GM10248 (cell line): ENCODE data around the gene CCDC86.
A peak's percentile ranks its signal among the peaks of the same experiment; 100 is the strongest.

Experiments used
- CTCF ChIA-PET: fragments of 300-600 bp; sonication (Branson Sonifier 250); formaldehyde crosslinking; extraction: SDS; loops from one replicate; lab custom pipeline; 2021; ENCODE audit warnings: antibody characterized with exemption; lab: Yijun Ruan, JAX
- POLR2A ChIA-PET: fragments of 350-650 bp; sonication (Branson Sonifier 250); formaldehyde crosslinking; extraction: SDS; loops from one replicate; lab custom pipeline; 2020; ENCODE audit warnings: antibody characterized with exemption; lab: Yijun Ruan, JAX
- DNase-seq: peaks from one replicate; pipeline ENCODE4 v3.0.0; 2012; ENCODE audit errors: extremely low spot score
- TF ChIP-seq, protein P1 (sequence below): IDR thresholded peaks from 2 replicates; pipeline ENCODE4 v1.5.1; 2012; ENCODE audit warnings: mild to moderate bottlenecking, low read depth; ENCODE audit errors: extremely low read depth, missing control alignments, control extremely low read depth

CCDC86 gene

DNA sequence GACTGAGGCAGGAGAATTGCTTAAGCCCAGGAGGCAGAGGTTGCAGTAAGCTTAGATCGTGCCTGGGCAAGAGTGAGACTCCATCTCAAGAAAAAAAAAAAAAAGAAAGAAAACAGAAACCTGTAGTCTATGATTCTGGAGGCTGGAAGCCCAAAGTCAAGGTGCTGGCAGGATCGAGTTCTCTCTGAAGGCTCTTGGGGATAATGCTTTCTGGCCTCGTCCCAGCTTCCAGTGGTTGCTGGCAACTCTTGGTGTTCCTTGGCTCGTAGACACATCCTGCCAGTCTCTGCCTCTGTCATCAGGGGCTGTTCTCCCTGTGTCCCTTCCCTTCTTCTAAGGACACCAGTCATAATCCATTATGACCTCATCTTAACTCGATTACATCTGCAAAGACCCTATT lies 16.8 kb upstream of the CCDC86 start:
- POLR2A ChIA-PET, result interaction anchor here (0.7 kb wide), 1 partner anchor 74 kb away, joined by 4 read pairs; no protein-coding TSS in a partner anchor
- TF ChIP-seq, protein P1, sequence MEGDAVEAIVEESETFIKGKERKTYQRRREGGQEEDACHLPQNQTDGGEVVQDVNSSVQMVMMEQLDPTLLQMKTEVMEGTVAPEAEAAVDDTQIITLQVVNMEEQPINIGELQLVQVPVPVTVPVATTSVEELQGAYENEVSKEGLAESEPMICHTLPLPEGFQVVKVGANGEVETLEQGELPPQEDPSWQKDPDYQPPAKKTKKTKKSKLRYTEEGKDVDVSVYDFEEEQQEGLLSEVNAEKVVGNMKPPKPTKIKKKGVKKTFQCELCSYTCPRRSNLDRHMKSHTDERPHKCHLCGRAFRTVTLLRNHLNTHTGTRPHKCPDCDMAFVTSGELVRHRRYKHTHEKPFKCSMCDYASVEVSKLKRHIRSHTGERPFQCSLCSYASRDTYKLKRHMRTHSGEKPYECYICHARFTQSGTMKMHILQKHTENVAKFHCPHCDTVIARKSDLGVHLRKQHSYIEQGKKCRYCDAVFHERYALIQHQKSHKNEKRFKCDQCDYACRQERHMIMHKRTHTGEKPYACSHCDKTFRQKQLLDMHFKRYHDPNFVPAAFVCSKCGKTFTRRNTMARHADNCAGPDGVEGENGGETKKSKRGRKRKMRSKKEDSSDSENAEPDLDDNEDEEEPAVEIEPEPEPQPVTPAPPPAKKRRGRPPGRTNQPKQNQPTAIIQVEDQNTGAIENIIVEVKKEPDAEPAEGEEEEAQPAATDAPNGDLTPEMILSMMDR, result no peak
- CTCF ChIA-PET, result interaction anchor here (0.8 to 1.3 kb wide), 5 partner anchors 9 to 304 kb away, joined by 3 to 4 read pairs (median 3); no protein-coding TSS in a partner anchor
- no peak for DNase-seq

DNA sequence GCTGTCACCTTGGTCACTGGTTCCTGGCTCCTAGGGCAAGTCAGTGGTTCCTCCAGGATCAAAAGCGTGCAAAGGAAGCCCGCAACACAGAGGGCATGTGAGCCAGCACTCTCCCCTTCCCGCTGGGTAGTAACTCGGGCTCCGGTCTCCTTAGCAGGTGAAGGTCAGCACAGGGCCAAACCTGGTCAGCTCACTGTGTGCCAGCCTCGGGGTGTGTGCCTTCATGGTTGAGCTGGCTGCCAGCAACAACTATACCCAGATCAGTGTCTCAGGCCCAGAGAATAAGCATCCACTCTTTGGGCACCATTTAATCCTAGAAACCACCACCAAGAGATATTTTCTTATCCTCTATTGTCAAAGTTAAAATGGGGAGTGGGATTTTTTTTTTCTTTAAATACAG lies 16.1 kb upstream of the CCDC86 start:
- ChIA-PET POLR2A (no interaction called here), CTCF (interaction anchor here (1.3 kb wide), 1 partner anchor 304 kb away, joined by 3 read pairs; no protein-coding TSS in a partner anchor)
- DNase-seq, result no peak
- TF ChIP-seq, protein P1, result no peak

DNA sequence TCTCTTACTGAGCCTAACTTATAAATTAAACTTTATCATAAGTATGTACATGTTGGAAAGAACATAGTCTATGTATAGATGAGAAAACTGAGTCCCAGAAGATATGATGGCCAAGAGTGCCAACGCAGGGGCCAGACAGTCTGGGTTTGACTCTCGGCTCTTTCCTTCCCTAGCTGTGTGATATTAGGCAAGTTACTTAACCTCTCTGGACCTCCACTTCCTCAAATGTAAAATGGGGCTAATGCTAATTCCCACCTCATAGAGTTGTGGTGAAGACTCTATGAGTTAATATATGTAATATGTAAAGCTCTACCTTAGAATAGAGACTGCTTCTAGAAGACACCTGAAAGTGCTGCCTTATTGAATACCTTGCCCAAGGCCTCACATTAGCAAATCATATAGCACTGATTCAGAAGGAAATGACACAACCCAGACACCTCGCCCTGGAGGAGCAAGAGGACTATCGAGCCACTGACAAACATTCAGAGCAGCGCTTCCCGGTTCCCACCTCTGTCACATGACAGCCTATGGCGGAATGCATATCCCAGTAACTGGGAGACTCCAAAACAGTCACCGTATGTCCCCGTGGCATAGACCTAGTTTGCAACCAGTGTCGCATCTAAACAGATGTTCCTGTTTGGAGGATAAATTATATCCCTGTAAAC lies 11.3 kb upstream of the CCDC86 start:
- DNase-seq, result no peak
- ChIA-PET CTCF (interaction anchor here (0.6 to 6.7 kb wide), 56 partner anchors 10 to 686 kb away, joined by 3 to 157 read pairs (median 4); partner anchors contain the start of genes CCDC86, MS4A10, PRPF19 and PTGDR2), POLR2A (interaction anchor here (0.7 kb wide), 1 partner anchor 218 kb away, joined by 3 read pairs; no protein-coding TSS in a partner anchor)

DNA sequence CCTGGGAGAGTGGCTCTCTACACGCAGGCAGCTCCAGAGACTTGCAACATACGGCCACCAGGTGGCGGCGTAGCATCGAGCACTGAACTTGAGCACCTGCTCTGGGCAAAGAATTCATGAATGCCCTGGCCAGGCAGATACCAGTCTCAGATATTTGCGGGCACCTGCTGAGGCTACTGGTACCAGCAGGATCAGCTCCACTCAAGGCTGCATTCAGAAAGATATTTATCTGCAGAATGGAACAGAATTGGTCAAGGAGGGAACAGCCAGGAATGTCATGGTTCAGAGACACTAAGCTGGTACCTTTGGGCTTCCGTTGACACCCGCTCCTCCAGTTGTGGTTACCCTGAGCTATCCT lies 10.8 kb upstream of the CCDC86 start:
- CTCF ChIA-PET, result interaction anchor here (0.6 to 6.7 kb wide), 62 partner anchors 10 to 686 kb away, joined by 3 to 157 read pairs (median 4); partner anchors contain the start of genes CCDC86, MS4A10, PRPF19 and PTGDR2
- DNase-seq, result peak; percentile 84
- POLR2A ChIA-PET, result no interaction called here
- TF ChIP-seq, protein P1, result peak; percentile 96

More for the DNA sequence above, 11.3 kb upstream of the CCDC86 start:
- TF ChIP-seq, protein P1, result no peak

DNA sequence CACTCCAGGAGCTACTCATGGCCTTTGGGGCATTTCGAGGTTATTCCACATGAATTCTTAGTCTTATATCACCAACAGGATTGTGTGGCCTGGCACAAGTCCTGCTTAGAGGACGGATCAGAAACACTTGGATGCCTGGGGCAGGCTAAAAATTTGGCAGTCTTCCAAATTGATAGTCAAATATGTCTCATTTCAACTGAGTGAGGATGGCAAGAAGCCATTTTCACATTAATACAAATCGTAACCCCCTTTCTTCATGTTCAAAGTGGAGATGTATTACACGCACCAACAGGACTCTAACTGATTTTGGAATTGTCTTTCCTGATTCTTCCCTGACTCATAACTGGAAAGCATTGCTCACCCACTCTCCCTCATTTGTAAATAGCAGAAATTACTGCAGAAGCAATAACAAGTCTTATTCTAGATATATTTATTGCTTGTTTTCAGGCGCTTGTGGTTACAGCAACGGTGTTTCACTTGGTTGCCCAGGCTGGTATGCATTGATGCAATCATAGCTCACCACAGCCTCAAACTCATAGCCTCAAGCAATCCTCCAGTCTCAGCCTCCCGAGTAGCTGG lies 10.3 kb upstream of the CCDC86 start:
- TF ChIP-seq, protein P1, result no peak
- ChIA-PET CTCF (interaction anchor here (0.6 to 6.7 kb wide), 53 partner anchors 9 to 686 kb away, joined by 3 to 157 read pairs (median 5); partner anchors contain the start of genes CCDC86, MS4A10, PRPF19 and PTGDR2), POLR2A (no interaction called here)
- DNase-seq, result no peak

DNA sequence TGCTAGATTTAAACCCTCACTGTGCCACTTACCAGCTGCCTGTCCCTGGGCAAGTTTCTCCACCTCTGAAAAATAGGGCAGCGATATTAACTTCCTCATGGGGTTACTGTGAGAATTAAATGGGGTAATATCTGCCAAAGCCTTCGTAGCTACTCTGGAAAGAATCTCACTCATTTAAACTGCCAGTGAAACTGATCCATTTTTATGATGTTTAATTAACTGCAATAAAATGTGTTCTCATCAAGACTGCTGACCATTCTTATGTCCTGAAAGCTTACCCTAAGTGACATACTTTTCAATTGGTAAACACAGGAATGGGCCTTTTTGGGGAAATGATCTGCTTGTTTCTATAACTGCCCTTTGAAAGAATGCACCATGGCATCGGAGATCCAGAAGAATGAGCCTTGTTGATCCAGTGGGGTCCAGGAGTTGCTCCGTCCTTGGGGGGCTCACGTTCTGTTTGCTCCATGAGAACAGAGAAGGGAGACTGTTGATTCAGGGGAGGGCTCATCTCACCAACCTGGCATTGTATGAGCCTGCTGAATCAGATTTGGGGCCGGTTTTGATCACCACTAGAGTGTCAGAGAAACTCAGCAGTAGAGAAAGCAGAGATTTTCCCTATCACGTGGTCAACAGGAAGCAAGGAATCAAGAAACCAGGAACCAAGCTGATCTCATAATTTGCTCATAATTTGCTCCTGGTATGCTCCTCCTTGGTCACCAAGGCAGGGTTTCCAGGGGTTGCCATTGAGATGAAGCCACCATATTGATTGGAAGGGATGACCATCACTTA lies 7.0 kb upstream of the CCDC86 start:
- DNase-seq, result no peak
- ChIA-PET CTCF (interaction anchor here (0.7 to 3.8 kb wide), 4 partner anchors 53 to 352 kb away, joined by 3 to 14 read pairs (median 5); no protein-coding TSS in a partner anchor), POLR2A (no interaction called here)
- TF ChIP-seq, protein P1, result no peak
